ENCODE measurements around the gene EDIL3.
"Not testable (repeated sequence)": the region's sequence is repeated elsewhere in the genome, so short reads cannot be mapped to it uniquely, and the experiment has no call there.

EDIL3 gene

DNA sequence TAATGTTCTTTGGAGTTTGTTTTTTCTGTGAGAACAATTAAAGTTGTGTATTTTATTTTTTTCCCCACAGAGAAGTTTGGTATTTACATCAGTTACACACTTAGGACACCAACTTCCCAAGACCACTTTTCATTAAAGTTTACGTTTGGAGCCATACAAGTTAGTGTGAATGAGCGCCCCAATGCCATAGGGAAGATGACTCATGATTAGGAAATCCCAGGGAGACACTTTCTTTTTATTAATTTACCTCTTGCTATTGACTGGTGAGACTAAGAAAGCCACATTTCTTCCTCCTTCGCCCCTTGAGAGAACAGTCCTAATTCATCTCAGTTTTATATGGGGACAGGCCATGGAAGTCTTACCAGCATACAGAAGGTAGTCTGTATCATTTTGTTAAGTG, 57.1 kb downstream of the EDIL3 start:
- no peak overlapping the region for H3K4me3 ChIP-seq (replicated peaks; ENCODE audit: low read depth, low read length)
- TF ChIP-seq, protein P1, sequence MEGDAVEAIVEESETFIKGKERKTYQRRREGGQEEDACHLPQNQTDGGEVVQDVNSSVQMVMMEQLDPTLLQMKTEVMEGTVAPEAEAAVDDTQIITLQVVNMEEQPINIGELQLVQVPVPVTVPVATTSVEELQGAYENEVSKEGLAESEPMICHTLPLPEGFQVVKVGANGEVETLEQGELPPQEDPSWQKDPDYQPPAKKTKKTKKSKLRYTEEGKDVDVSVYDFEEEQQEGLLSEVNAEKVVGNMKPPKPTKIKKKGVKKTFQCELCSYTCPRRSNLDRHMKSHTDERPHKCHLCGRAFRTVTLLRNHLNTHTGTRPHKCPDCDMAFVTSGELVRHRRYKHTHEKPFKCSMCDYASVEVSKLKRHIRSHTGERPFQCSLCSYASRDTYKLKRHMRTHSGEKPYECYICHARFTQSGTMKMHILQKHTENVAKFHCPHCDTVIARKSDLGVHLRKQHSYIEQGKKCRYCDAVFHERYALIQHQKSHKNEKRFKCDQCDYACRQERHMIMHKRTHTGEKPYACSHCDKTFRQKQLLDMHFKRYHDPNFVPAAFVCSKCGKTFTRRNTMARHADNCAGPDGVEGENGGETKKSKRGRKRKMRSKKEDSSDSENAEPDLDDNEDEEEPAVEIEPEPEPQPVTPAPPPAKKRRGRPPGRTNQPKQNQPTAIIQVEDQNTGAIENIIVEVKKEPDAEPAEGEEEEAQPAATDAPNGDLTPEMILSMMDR (IDR thresholded peaks at IDR 0.05; ENCODE audit: low read length, missing control alignments), result no peak
- no peak for DNase-seq (ENCODE audit: low read depth)

DNA sequence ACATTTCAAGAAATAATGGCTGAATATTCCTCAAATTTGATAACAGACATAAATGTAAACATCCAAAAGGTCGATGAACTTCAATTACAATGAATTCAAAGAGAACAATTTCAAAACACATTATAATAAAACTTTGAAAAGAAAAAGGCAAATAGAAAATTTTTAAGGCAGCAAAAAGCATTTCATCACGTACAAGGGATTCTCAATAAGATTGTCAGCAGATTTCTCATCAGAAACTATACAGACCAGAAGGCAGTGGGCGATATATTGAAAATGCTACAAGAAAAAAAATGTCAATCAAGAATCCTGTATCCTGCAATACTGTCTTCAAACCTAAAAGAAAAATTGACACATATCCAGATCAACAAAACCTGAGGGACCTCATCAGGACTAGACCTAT, 62.0 kb downstream of the EDIL3 start:
- no peak overlapping the region for H3K4me3 ChIP-seq (replicated peaks; ENCODE audit: low read depth, low read length)
- TF ChIP-seq, protein P1 (IDR thresholded peaks at IDR 0.05; ENCODE audit: low read length, missing control alignments), result no peak
- no peak for DNase-seq (ENCODE audit: low read depth)

DNA sequence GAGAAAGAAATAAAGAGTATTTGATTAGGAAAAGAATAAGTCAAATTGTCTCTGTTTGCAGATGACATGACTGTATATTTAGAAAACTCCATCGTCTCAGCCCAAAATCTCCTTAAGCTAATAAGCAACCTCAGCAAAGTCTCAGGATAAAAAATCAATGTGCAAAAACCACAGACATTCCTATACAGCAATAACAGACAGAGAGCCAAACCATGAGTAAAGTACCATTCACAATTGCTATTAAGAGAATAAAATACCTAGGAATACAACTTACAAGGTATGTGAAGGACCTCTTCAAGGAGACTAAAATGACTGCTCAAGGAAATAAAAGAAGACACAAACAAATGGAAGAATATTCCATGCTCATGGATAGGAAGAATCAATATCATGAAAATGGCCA, 66.9 kb downstream of the EDIL3 start:
- H3K4me3 ChIP-seq (replicated peaks; ENCODE audit: low read depth, low read length); DNase-seq (ENCODE audit: low read depth): not testable (repeated sequence)

DNA sequence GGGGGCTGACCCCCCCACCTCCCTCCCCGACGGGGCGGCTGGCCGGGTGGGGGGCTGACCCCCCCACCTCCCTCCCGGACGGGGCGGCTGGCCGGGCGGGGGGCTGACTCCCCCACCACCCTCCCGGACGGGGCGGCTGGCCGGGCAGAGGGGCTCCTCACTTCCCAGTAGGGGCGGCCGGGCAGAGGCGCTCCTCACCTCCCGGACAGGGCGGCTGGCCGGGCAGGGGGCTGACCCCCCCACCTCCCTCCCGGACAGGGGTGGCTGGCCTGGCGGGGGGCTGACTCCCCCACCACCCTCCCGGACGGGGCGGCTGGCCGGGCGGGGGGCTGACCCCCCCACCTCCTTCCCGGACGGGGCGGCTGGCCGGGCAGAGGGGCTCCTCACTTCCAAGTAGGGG, 72.4 kb downstream of the EDIL3 start:
- H3K4me3 ChIP-seq (replicated peaks; ENCODE audit: low read depth, low read length); DNase-seq (ENCODE audit: low read depth): not testable (repeated sequence)

DNA sequence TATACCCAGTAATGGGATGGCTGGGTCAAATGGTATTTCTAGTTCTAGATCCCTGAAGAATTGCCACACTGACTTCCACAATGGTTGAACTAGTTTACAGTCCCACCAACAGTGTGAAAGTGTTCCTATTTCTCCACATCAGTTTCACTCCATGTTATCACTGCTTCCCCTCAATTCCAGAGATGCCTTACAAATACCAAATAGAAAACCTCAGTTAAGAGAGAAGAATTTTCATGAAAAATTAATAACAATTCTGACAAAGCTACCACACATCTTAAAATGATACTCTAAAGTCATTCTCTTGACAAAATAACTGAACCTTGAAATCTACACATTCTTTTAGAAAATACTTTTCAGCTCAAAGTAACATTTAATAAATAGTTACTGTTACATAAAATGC, 74.8 kb downstream of the EDIL3 start:
- DNase-seq (ENCODE audit: low read depth); H3K4me3 ChIP-seq (replicated peaks; ENCODE audit: low read depth, low read length): not testable (repeated sequence)

DNA sequence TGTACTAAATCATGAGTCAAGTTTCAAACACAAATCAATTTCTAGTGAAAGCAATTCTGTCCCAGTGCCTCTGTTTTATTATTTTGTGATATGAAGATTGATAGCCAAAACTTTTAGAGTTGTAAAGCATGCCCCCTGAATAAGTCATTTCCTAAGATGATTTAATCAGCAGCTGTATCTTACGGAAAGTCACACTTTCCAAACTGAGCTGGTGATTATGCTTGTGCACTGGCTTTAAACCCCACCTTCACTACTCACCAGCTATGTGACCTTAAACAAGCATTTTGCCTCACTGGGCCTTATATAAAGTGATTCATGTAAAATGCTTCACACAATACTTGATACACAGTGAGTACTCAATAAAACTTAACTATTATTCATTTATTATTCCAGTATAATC, 78.1 kb downstream of the EDIL3 start:
- no peak for DNase-seq (ENCODE audit: low read depth)
- H3K4me3 ChIP-seq (replicated peaks; ENCODE audit: low read depth, low read length), result no peak overlapping the region
- TF ChIP-seq, protein P1 (IDR thresholded peaks at IDR 0.05; ENCODE audit: low read length, missing control alignments), result no peak

DNA sequence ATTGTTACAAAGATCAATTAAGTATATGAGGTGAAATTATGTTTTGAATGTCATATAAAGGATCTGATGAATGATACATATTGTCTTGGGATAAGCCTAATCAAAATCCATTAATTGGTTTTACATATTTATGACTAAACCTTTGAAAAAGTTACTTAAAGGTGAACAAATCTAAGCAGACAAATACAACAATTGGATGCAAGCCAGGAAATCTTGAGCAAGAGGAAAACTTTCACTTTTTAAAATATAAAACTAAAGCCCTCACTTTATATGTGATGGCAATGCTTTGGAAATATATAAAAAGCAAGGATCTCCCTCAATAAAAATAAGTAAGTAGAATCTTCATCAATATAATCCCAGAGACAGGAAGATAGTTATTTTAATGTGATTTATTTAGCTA, 80.1 kb downstream of the EDIL3 start:
- H3K4me3 ChIP-seq (replicated peaks; ENCODE audit: low read depth, low read length), result no peak overlapping the region
- TF ChIP-seq, protein P1 (IDR thresholded peaks at IDR 0.05; ENCODE audit: low read length, missing control alignments), result no peak
- DNase-seq (ENCODE audit: low read depth), result peak; percentile 56

DNA sequence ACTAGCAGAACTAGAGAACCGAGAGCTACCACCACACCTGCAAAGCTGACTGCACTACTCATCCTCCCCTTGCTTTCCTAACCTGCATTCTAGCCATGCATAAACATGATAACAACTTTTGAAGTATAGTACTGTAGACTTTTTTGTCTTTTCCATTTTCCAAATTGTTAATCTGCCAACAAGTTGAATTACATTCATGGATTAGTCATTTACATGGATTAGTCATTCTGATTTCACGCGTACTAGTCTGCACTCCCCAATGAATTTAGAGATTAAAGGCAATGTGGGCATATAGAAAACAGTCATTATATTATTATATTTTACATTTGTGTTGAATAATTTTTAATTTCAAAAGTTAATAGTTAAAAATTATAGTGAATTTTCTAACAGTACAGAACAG, 81.4 kb downstream of the EDIL3 start:
- H3K4me3 ChIP-seq (replicated peaks; ENCODE audit: low read depth, low read length), result no peak overlapping the region
- TF ChIP-seq, protein P1 (IDR thresholded peaks at IDR 0.05; ENCODE audit: low read length, missing control alignments), result no peak
- peak; percentile 32 for DNase-seq (ENCODE audit: low read depth)

DNA sequence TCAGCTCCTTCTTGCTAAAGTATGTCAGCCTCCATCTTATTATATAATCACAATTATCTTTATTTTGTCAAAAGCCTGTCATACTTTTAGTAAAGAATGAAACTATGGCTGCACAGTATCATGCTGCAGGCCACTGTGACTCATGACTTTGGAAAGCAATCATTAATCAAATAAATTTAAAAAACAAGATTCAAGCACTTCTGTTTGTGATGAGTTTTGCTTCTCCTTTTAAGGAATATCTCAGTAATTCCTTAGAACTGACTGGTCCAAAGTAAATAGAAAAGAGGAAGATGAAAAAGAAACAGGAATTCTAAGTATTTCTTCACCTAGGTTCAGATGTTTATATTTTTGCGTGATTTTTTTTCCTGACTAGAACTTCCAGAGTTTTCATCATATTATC, 83.1 kb downstream of the EDIL3 start:
- no peak overlapping the region for H3K4me3 ChIP-seq (replicated peaks; ENCODE audit: low read depth, low read length)
- DNase-seq (ENCODE audit: low read depth), result peak; percentile 34

More for the DNA sequence above, 83.1 kb downstream of the EDIL3 start:
- TF ChIP-seq, protein P1 (IDR thresholded peaks at IDR 0.05; ENCODE audit: low read length, missing control alignments), result no peak

Data from fibroblast of pulmonary artery (primary cell).